HepG2 (cell line): ENCODE results near the gene C19orf44. TPM values are rescaled to one million over a fixed set of nuclear protein-coding genes. Genes with fewer than 3 reads are reported as not detected.

Source experiments
- ATAC-seq: fragments of 200-7000 bp; cut with Tn5 transposase; 3 replicates; pipeline ENCODE4 v1.9.1; 2020; ENCODE audit warnings: mild to moderate bottlenecking, moderate library complexity
- BruUV-seq: library from RNA; stranded (reverse); fragments of 400-500 nt; replicated peaks from 2 replicates; lab custom pipeline; 2021; lab: Mats Ljungman, UMichigan
- CTCF ChIA-PET: fragments of 300-600 bp; formaldehyde crosslinking; extraction: SDS; loops from one replicate; lab custom pipeline; 2021; ENCODE audit warnings: low total read pairs, inconsistent platforms, low intra/inter-chr PET ratio; lab: Yijun Ruan, JAX
- POLR2A ChIA-PET: fragments of 350-600 bp; sonication (Branson Sonifier 250); formaldehyde crosslinking; loops from one replicate; lab custom pipeline; 2020; ENCODE audit warnings: antibody characterized with exemption, inconsistent platforms; lab: Yijun Ruan, JAX
- DNase-seq: peaks from one replicate; pipeline ENCODE4 v3.0.0-alpha.2; 2015; ENCODE audit warnings: low spot score
- FAIRE-seq: peaks from 3 replicates; lab custom pipeline; 2011; peaks lifted over from hg19 to GRCh38; lab: Jason Lieb, UNC
- H2AFZ ChIP-seq: one replicate; pipeline ENCODE4 v1.6.1; 2011; ENCODE audit warnings: low read length, inconsistent platforms
- H3K27ac ChIP-seq: fragments of 300-600 bp; 3 replicates; pipeline ENCODE4 v1.8.0; 2011; ENCODE audit warnings: mixed run types, mild to moderate bottlenecking, mixed read lengths, low read length, inconsistent platforms; ENCODE audit not compliant: insufficient read depth; ENCODE audit errors: extremely low read length
- H3K27me3 ChIP-seq, 2 experiments: fragments of 200-600 bp in 1 of 2; 2 replicates in 1 of 2; 3 replicates in 1 of 2; pipeline versions ENCODE4 v1.6.0 to v1.8.0; 2011; ENCODE audit warnings: low read length in 2 of 2, mild to moderate bottlenecking in 2 of 2, moderate library complexity in 2 of 2, inconsistent platforms in 1 of 2; ENCODE audit not compliant: insufficient read depth in 2 of 2, control insufficient read depth in 1 of 2
- H3K36me3 ChIP-seq, 2 experiments: fragments of 200-600 bp in 1 of 2; replicated peaks in 1 of 2; 2 replicates in 1 of 2; 3 replicates in 1 of 2; pipeline versions ENCODE4 v1.5.1 to v1.8.0; 2011; ENCODE audit warnings: low read length in 2 of 2, inconsistent platforms in 1 of 2; ENCODE audit not compliant: insufficient read depth in 2 of 2, control insufficient read depth in 1 of 2
- H3K4me1 ChIP-seq: 2 replicates; pipeline ENCODE4 v1.5.1; 2012; ENCODE audit warnings: low read length, inconsistent platforms; ENCODE audit not compliant: insufficient read depth
- H3K4me2 ChIP-seq: 2 replicates; pipeline ENCODE4 v1.6.0; 2011; ENCODE audit warnings: low read depth, low read length, inconsistent platforms
- H3K4me3 ChIP-seq, 3 experiments: fragments of 200-600 bp in 1 of 3; sonication (generic), shearing (Covaris generic) in 1 of 3; replicated peaks in 1 of 3; 2 replicates each; pipeline ENCODE4 v1.5.1; 2011 to 2016; ENCODE audit warnings: low read length in 3 of 3, inconsistent platforms in 2 of 3, low read depth in 2 of 3, mild to moderate bottlenecking in 2 of 3, control low read depth in 1 of 3, mixed read lengths in 1 of 3; ENCODE audit not compliant: insufficient read depth in 1 of 3
- H3K79me2 ChIP-seq: one replicate; pipeline ENCODE4 v1.6.1; 2011; ENCODE audit warnings: low read length, inconsistent platforms; ENCODE audit not compliant: insufficient read depth
- H3K9ac ChIP-seq: 2 replicates; pipeline ENCODE4 v1.6.0; 2011; ENCODE audit warnings: mild to moderate bottlenecking, low read depth, low read length, inconsistent platforms; ENCODE audit not compliant: insufficient read depth
- H3K9me3 ChIP-seq: 2 replicates; pipeline ENCODE4 v1.5.1; 2012; ENCODE audit warnings: mild to moderate bottlenecking, low read length
- H4K20me1 ChIP-seq: 2 replicates; pipeline ENCODE4 v1.6.0; 2011; ENCODE audit warnings: inconsistent platforms, mild to moderate bottlenecking, low read length, moderate library complexity; ENCODE audit not compliant: insufficient read depth
- ARID5B ChIP-seq: IDR thresholded peaks from 2 replicates; pipeline ENCODE4 v1.4.0; 2020; ENCODE audit warnings: mild to moderate bottlenecking, missing genetic modification reagents
- GABPA ChIP-seq, 2 experiments: IDR thresholded peaks; 2 replicates each; pipeline ENCODE4 v1.6.1; 2011 to 2016; ENCODE audit warnings: low read depth in 2 of 2, low read length in 1 of 2, missing biosample characterization in 1 of 2, missing genetic modification characterization in 1 of 2
- JUN ChIP-seq: sonication (generic); formaldehyde crosslinking; IDR thresholded peaks from 2 replicates; pipeline ENCODE4 v1.4.0; 2020; ENCODE audit warnings: mild to moderate bottlenecking, missing genetic modification reagents
- KDM6A ChIP-seq: IDR thresholded peaks from 2 replicates; pipeline ENCODE4 v1.6.1; 2016; ENCODE audit warnings: low read depth
- MED1 ChIP-seq: sonication (generic); formaldehyde crosslinking; IDR thresholded peaks from 2 replicates; pipeline ENCODE4 v1.4.0; 2020; ENCODE audit warnings: missing genetic modification reagents
- TRIM24 ChIP-seq: sonication (generic); formaldehyde crosslinking; IDR thresholded peaks from 2 replicates; pipeline ENCODE4 v1.8.0; 2022; ENCODE audit warnings: mild to moderate bottlenecking, missing genetic modification reagents
- ZNF143 ChIP-seq: sonication (generic); formaldehyde crosslinking; IDR thresholded peaks from 2 replicates; pipeline ENCODE4 v1.4.0; 2020; ENCODE audit warnings: missing genetic modification reagents
- ZNF510 ChIP-seq: sonication (generic); formaldehyde crosslinking; IDR thresholded peaks from 2 replicates; pipeline ENCODE4 v1.4.0; 2020; ENCODE audit warnings: low read depth, mild to moderate bottlenecking, missing genetic modification reagents
- ZNF614 ChIP-seq: IDR thresholded peaks from 2 replicates; pipeline ENCODE4 v1.6.1; 2018; ENCODE audit warnings: missing biosample characterization, missing genetic modification reagents, inconsistent platforms, borderline replicate concordance
- ZNF639 ChIP-seq: conservative IDR thresholded peaks from 2 replicates; pipeline ENCODE4 v1.6.1; 2018; ENCODE audit warnings: missing genetic modification reagents
- ZNF710 ChIP-seq: sonication (generic); formaldehyde crosslinking; IDR thresholded peaks from 2 replicates; pipeline ENCODE4 v1.5.0; 2020; ENCODE audit warnings: mild to moderate bottlenecking, missing genetic modification reagents, borderline replicate concordance
- WGBS: methylation state at CpG from one replicate; pipeline ENCODE4 v1.1.6; 2017; ENCODE audit warnings: low lambda C conversion rate; 5-methylcytosine and 5-hydroxymethylcytosine counted together
- in situ Hi-C: cut with HindIII; loops from 2 replicates; pipeline ENCODE4 v1.10.0; 2017; ENCODE audit warnings: low pct_unique_long_range_greater_than_20kb; ENCODE audit not compliant: extremely low pct_ligation_motif_present
- intact Hi-C: fragments of 100-400 bp; cut with micrococcal nuclease; formaldehyde crosslinking; loops from one replicate; pipeline ENCODE4 v1.10.0; 2022; ENCODE audit not compliant: unreplicated experiment
- polyA plus RNA-seq, 8 experiments: library from polyadenylated mRNA; depleted of rRNA in 3 of 8; stranded (reverse) in 7 of 8; unstranded in 1 of 8; fragments of >200 nt; fragmentation: Illumina TruSeq in 4 of 8; extraction: Trizol in 4 of 8; gene quantifications; 2 replicates each; pipeline versions ENCODE4 v1.2.1 to v1.2.3, GENCODE V29; 2011 to 2016; ENCODE audit warnings: low read depth in 4 of 8, missing spikeins in 1 of 8, mixed read lengths in 1 of 8; ENCODE audit not compliant: insufficient read depth in 1 of 8
- total RNA-seq, 5 experiments: library from RNA; depleted of rRNA; stranded (reverse); fragments of >200 nt; fragmentation: Illumina TruSeq; extraction: Trizol; gene quantifications; 2 replicates each; pipeline ENCODE4 v1.2.3, GENCODE V29; 2016; ENCODE audit warnings: low read depth in 1 of 5

Gene C19orf44
- total and polyA plus RNA-seq, 2 of the 13 experiments (the other 11 are each of a cell fraction or from before 2014, with no cell fraction given) = 3.2 to 4.3 TPM

GRCh38 chr19:16508546-16508945 lies 12.4 kb downstream of the C19orf44 start:
- Histone ChIP-seq H3K9ac (no peak overlapping the region), H4K20me1 (no peaks in the 10 kb centered on the region), H3K27me3 (no peaks in the 10 kb centered on the region), H3K4me1 (no peaks in the 10 kb centered on the region), H3K79me2 (no peaks in the 10 kb centered on the region), H3K4me3 (no peak overlapping the region), H3K36me3 (peaks cover 5 to 39% of the 10 kb centered on the region in 2 experiments; a peak in 3 of 5 replicates), H3K9me3 (no peaks in the 10 kb centered on the region), H2AFZ (no peak overlapping the region), H3K27ac (no peak overlapping the region), H3K4me2 (no peak overlapping the region)
- no peak for ATAC-seq
- FAIRE-seq = no peak
- no peak for DNase-seq
- 98% methylated on average over 5 of the region's 5 CpGs for WGBS
- ChIA-PET POLR2A (no interaction called here), CTCF (no interaction called here)
- intact Hi-C loops (no loop called here), in situ Hi-C loops (no loop called here)
- TF ChIP-seq ZNF710 (CRISPR knock-in tag) (no peak), KDM6A (CRISPR knock-in tag) (no peak), GABPA (IDR thresholded peaks at IDR 0.05; ENCODE audit: low read depth, low read length) (no peak), GABPA (CRISPR knock-in tag; IDR thresholded peaks at IDR 0.05; ENCODE audit: low read depth) (no peak), TRIM24 (CRISPR knock-in tag) (no peak), ZNF510 (CRISPR knock-in tag) (no peak), ZNF143 (CRISPR knock-in tag) (no peak), MED1 (CRISPR knock-in tag) (no peak), ZNF614 (no peak), JUN (CRISPR knock-in tag) (no peak), ZNF639 (CRISPR knock-in tag) (no peak), ARID5B (CRISPR knock-in tag) (no peak)
- BruUV-seq = no TSS peak
